Measurements from ENCODE around the gene PSMD14. TPM values are rescaled to one million over a fixed set of nuclear protein-coding genes. Genes with fewer than 3 reads are reported as not detected.

Gene PSMD14
- total RNA-seq, 1 donor from 2014 or later: 109 TPM

GRCh38 chr2:161438598-161438997, 130.4 kb downstream of the PSMD14 start:
- peaks cover 6% of the 10 kb centered on the region for H3K27me3 ChIP-seq (ENCODE audit: control insufficient read depth, insufficient read depth, low read length)
- H3K36me3 ChIP-seq (ENCODE audit: control insufficient read depth, insufficient read depth, low read length): no peaks in the 10 kb centered on the region
- TF ChIP-seq CTCF (IDR thresholded peaks at IDR 0.05; ENCODE audit: insufficient read depth, low read length, poor library complexity, severe bottlenecking): no peak
- no peak overlapping the region for H3K4me3 ChIP-seq (ENCODE audit: low read depth, low read length)
- no peak for DNase-seq (ENCODE audit: low read depth)

- Histone ChIP-seq H3K27me3 (ENCODE audit: control insufficient read depth, insufficient read depth, low read length) (no peaks in the 10 kb centered on the region), H3K36me3 (ENCODE audit: control insufficient read depth, insufficient read depth, low read length) (no peaks in the 10 kb centered on the region), H3K4me3 (ENCODE audit: low read depth, low read length) (no peak overlapping the region)
- DNase-seq (ENCODE audit: low read depth): no peak
- TF ChIP-seq CTCF (IDR thresholded peaks at IDR 0.05; ENCODE audit: insufficient read depth, low read length, poor library complexity, severe bottlenecking): no peak
These were observed 136.9 kb downstream of the PSMD14 start for GRCh38 chr2:161445097-161445496.

GRCh38 chr2:161448431-161448830, 140.2 kb downstream of the PSMD14 start:
- H3K36me3 ChIP-seq (ENCODE audit: control insufficient read depth, insufficient read depth, low read length): no peaks in the 10 kb centered on the region
- TF ChIP-seq CTCF (IDR thresholded peaks at IDR 0.05; ENCODE audit: insufficient read depth, low read length, poor library complexity, severe bottlenecking): no peak
- no peaks in the 10 kb centered on the region for H3K27me3 ChIP-seq (ENCODE audit: control insufficient read depth, insufficient read depth, low read length)
- DNase-seq (ENCODE audit: low read depth): no peak
- no peak overlapping the region for H3K4me3 ChIP-seq (ENCODE audit: low read depth, low read length)

Other genes starting within 250 kb of the PSMD14 start
- gene TANK, start 148.0 kb upstream of the PSMD14 start, total RNA-seq: 33.6 and 43.1 TPM in 2 replicates
- 0.08 TPM in 1 of 2 replicates, not detected in the other for gene TBR1, start 107.9 kb downstream of the PSMD14 start, total RNA-seq

Data from kidney epithelial cell (primary cell).